Right forelimb (tissue), 1 donor: ENCODE results near the gene BRPF3.

Experiments
- DNase-seq: peaks from one replicate; pipeline ENCODE4 v3.0.0-alpha.2; 2018

BRPF3 gene

DNA sequence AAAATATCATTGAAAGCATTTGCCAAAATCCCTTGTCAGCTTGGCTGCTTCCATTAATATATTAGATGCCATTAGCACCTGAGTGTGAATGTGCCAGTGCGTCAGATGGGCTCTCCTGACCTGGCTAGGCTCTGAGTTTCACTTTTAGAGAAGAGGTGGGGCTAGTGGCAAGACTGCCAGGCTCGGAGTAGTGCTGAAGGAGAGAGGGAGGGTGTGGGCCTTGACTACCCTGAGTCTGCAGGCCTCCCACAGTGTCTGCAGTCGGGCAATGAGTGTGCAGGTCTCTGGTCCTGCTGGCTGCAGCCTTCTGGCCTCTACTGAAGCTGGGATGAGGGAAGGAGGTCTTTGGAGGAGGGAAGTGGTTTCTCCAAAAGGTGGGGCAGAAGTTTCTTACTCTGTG lies 38.8 kb downstream of the BRPF3 start:
- DNase-seq = no peak

GRCh38 chr6:36235862-36236261 lies 39.3 kb downstream of the BRPF3 start:
- DNase-seq = no peak

GRCh38 chr6:36239774-36240173 lies 43.2 kb downstream of the BRPF3 start:
- no peak for DNase-seq

- no peak for DNase-seq
Measured at GRCh38 chr6:36241728-36242127, 45.2 kb downstream of the BRPF3 start.

GRCh38 chr6:36242161-36242560 lies 45.6 kb downstream of the BRPF3 start:
- DNase-seq = no peak

DNA sequence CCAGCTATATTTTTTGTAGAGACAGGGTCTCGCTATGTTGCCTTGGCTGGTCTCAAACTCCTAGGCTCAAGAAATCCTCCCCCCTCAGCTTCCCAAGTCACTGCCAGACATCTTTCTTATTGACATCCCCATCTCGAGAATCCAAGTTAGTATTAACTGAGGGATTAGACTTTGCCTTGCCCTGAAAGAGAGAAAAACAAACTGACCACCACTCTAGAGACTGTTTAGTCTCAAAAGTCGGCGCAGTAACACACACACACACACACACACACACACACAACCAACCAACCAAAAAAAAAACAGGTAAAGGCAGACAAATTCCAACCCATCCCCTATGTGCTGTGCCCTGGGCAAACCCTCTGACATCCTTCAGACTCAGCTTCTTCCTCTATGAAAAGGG lies 46.1 kb downstream of the BRPF3 start:
- DNase-seq = no peak

GRCh38 chr6:36243562-36244212 lies 47.1 kb downstream of the BRPF3 start:
- DNase-seq = no peak

- DNase-seq = no peak
Measured at GRCh38 chr6:36244641-36245280, 48.2 kb downstream of the BRPF3 start.

DNA sequence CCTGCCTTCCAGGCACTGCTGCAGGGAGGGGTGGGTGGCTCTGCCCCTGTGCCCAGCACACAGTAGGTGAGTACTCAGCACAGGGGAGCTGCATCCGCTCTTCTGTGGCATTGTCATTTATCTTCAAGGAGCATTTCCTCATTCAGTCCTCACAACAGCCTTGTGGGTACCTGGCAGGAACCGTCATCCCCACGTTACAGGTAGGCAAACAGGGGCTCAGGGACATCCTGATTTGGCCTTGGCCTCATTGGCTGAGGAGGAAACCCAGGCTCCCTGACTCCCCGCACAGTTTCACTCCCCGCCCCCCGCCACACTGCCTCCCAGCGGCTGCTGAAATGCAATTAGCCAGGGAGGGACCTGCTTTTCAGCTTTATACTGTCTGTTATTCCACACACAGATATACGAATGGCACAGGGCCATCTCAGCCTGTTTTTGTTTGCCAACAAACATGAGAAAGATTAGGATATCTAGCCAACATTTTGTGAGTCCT lies 49.1 kb downstream of the BRPF3 start:
- DNase-seq = no peak

- no peak for DNase-seq
Measured at GRCh38 chr6:36246506-36247268, 50.1 kb downstream of the BRPF3 start.

GRCh38 chr6:36247693-36248092 lies 51.1 kb downstream of the BRPF3 start:
- no peak for DNase-seq

- no peak for DNase-seq
Measured at GRCh38 chr6:36248980-36249379, 52.4 kb downstream of the BRPF3 start.

- DNase-seq = no peak
Measured at GRCh38 chr6:36249536-36249935, 53.0 kb downstream of the BRPF3 start.

DNA sequence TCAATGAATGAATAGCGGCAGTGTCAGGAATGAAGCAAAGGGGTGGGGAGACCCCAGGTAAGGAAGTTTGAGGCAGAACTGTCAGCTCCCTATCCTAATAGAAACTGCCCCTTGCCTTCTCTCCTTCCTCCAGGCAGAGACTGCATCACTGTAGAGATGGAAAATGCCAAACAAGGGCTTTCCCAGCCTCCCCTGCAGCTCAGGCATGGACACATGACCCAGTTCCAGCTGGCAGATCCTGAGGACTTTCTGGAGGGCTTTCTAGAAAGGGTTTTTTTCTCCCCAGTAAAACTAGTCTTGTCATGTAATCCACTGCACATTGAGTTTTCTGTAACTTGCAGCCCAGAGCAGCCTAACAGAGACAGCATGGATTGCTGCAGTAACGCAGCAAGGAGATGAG lies 55.5 kb downstream of the BRPF3 start:
- no peak for DNase-seq

DNA sequence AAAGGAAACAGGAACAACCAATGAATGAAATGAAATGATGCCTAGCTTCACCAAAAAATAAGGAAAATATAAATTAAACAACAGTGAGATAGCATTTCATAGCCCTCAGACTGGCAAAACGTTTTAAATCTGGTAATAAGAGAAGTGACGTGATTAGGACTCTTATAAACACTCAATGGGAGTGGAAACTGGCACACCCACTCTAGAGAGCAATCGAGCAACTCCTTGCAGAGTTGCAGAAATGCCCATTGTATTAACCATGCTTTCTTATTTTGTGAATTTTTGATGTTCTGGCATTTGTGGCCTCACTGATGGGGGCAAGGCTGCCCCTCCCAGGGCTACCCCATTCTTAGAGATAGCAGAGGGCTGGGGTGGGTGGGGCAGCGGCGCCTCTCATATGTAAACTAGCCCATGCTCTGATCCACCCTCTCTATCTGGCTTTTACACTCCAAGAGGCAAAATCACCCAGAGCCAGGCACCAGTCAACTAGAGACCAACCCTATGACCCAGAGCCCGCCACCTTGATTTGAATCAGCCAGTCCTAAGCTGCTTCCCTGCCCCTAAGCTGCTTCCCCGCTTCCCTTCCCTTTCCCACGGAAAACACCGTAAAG lies 67.0 kb downstream of the BRPF3 start:
- no peak for DNase-seq

DNA sequence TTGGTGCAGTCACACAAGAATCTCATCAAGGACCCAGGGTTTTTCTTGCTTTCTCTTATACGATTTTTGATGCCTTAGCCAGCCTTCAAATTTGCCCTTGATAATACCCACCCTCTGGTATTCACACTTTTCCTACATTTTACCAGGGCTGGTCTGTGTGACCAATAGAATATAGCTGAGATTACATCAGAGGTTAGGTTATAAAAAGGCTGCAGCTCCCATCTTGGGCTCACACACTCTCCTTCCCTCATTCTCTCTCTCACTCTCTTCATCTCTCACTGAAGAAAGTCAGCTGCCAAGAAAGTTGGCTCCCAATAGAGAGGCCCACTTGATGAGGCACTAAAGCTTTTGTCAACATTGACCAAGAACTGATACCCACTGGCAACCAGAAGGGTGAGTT lies 69.2 kb downstream of the BRPF3 start:
- no peak for DNase-seq

DNA sequence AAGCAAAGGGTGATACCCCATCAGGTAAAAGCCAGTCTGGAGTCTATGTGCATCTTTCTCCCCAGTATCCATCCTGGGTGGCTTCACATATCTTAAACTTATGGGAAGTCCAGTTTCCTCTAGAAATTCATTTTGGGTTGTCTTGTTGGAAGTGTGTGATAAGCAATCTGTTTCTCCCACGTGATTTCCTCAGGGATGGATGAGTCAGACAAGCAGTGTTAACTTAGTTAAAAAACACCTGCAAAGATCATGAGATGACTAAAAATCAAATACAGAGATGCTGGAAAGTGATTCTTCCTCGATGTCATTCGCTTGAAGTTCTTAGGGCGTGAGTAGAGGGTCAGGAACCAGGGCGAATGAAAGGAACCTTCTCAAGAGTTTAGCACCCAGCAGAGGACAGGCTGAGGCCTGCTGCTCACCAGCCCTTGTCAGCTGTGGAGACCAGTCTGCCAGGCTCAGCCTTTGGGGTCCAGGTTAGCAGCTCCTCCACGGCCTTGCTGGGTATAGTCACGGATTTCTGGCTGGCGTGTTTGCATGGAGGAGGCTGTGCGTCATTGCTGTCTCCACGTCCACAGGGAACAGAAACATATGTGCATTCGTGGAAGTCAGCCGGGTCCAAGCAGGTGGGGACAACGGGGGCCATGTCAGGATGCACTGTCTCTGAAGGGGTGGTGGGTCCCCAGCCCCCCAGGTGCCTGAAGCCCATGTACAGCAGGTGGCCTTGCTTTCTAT lies 70.5 kb downstream of the BRPF3 start:
- DNase-seq = no peak

GRCh38 chr6:36267731-36268477 lies 71.4 kb downstream of the BRPF3 start:
- no peak for DNase-seq

DNA sequence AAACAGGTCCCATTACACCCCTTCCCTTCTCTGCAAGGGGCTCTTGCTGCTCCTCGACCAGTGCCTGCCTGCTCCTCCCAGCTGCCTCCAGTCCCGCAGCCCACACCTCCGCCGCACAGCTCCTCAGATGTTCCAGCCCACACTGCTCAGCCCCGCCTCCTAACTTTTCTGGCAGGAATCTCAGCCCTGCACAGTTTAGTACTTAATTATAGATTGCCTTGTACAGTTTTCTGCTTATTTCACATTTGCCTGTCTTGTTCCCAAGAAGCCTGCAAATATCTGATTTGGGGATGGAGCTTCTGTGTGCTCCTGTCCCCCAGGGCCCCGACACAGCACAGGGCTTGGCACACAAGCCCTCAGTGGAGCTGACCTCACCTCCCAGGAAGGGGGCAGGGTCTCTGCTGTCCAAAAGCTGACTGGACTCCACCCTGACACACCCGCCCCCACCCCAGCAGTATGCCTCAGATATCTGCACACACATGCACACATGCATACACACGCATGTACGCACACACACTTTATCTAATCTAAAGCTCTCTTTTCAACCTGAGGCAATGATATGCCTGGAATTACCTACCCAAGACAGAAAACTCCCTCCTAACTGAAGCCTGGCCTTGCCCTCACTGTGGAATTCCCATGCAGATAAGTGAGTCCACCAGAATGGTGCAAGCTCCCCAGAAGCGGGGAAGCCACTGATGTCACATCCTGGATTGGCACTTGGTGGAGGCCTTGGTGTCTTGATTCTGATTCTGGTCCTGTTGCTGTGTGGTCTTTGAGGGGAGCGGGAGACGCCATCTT lies 72.1 kb downstream of the BRPF3 start:
- peak; percentile 51 for DNase-seq

- no peak for DNase-seq
Measured at GRCh38 chr6:36269834-36270705, 73.5 kb downstream of the BRPF3 start, which contains the start of gene PNPLA1. PNPLA1 (plus strand) TSS chr6:36270060; CDS start chr6:36270460, 400 bp downstream.
